Endothelial cell of umbilical vein (primary cell): ENCODE results near the gene NUP62. TPM values are rescaled to one million over a fixed set of nuclear protein-coding genes. Genes with fewer than 3 reads are reported as not detected.

Source experiments
- BruUV-seq: library from RNA; stranded (reverse); fragments of 400-500 nt; replicated peaks from 2 replicates; lab custom pipeline; 2021; lab: Mats Ljungman, UMichigan
- CTCF ChIA-PET: fragments of 300-600, 350-600 bp; sonication (Branson Sonifier 250); formaldehyde crosslinking; loops from one replicate; lab custom pipeline; 2021; ENCODE audit warnings: antibody characterized with exemption, inconsistent platforms; lab: Charles Lee
- POLR2A ChIA-PET: fragments of 300-600, 350-600 bp; sonication (Branson Sonifier 250); formaldehyde crosslinking; loops from one replicate; lab custom pipeline; 2021; ENCODE audit warnings: antibody characterized with exemption, inconsistent platforms; lab: Charles Lee
- DNase-seq: peaks from one replicate; pipeline ENCODE4 v3.0.0-alpha.2; 2011; ENCODE audit warnings: low read depth, low spot score
- FAIRE-seq: peaks from 2 replicates; lab custom pipeline; 2011; peaks lifted over from hg19 to GRCh38; lab: Jason Lieb, UNC
- H2AFZ ChIP-seq: 2 replicates; pipeline ENCODE4 v1.6.0; 2012; ENCODE audit warnings: low read depth, low read length, control low read depth, inconsistent platforms
- H3K27ac ChIP-seq: 2 replicates; pipeline ENCODE4 v1.5.1; 2011; ENCODE audit warnings: low read depth, mild to moderate bottlenecking, control low read depth, low read length, moderate library complexity; ENCODE audit not compliant: insufficient read depth
- H3K27me3 ChIP-seq, 2 experiments: 2 replicates each; pipeline versions ENCODE4 v1.6.0 to v1.6.1; 2011; ENCODE audit warnings: low read length in 2 of 2, mixed read lengths in 1 of 2; ENCODE audit not compliant: control insufficient read depth in 2 of 2, insufficient read depth in 2 of 2
- H3K36me3 ChIP-seq, 2 experiments: 2 replicates in 1 of 2; 3 replicates in 1 of 2; pipeline ENCODE4 v1.5.1; 2011; ENCODE audit warnings: low read length in 2 of 2, mild to moderate bottlenecking in 1 of 2, moderate library complexity in 1 of 2; ENCODE audit not compliant: control insufficient read depth in 2 of 2, insufficient read depth in 2 of 2; ENCODE audit errors: extremely low read depth in 1 of 2
- H3K4me1 ChIP-seq: 3 replicates; pipeline ENCODE4 v1.5.1; 2011; ENCODE audit warnings: mild to moderate bottlenecking, low read length; ENCODE audit not compliant: control insufficient read depth, insufficient read depth; ENCODE audit errors: extremely low read depth
- H3K4me2 ChIP-seq: 2 replicates; pipeline ENCODE4 v1.6.1; 2011; ENCODE audit warnings: low read length, control low read depth, mixed read lengths; ENCODE audit not compliant: insufficient read depth
- H3K4me3 ChIP-seq, 3 experiments: fragments of 200-600 bp in 1 of 3; sonication (generic), shearing (Covaris generic) in 1 of 3; replicated peaks in 1 of 3; 2 replicates each; pipeline ENCODE4 v1.5.1; 2011 to 2016; ENCODE audit warnings: control low read depth in 3 of 3, low read length in 3 of 3, mild to moderate bottlenecking in 2 of 3, inconsistent platforms in 1 of 3, low read depth in 1 of 3, moderate library complexity in 1 of 3; ENCODE audit not compliant: insufficient read depth in 1 of 3
- H3K79me2 ChIP-seq: 2 replicates; pipeline ENCODE4 v1.6.0; 2012; ENCODE audit warnings: low read length, inconsistent platforms; ENCODE audit not compliant: control insufficient read depth, insufficient read depth
- H3K9ac ChIP-seq: replicated peaks from 2 replicates; pipeline ENCODE3; 2011; ENCODE audit warnings: low read length, control low read depth; ENCODE audit not compliant: insufficient read depth; ENCODE audit errors: extremely low read depth
- H3K9me1 ChIP-seq: replicated peaks from 3 replicates; pipeline ENCODE4 v1.6.0; 2011; ENCODE audit warnings: mild to moderate bottlenecking, low read length; ENCODE audit not compliant: control insufficient read depth, insufficient read depth; ENCODE audit errors: extremely low read depth
- H3K9me3 ChIP-seq: replicated peaks from 2 replicates; pipeline ENCODE4 v1.5.1; 2012; ENCODE audit warnings: low read length, inconsistent platforms; ENCODE audit not compliant: control insufficient read depth, insufficient read depth
- H4K20me1 ChIP-seq: replicated peaks from 2 replicates; pipeline ENCODE3; 2011; ENCODE audit warnings: mild to moderate bottlenecking, low read length; ENCODE audit not compliant: control insufficient read depth, insufficient read depth; ENCODE audit errors: extremely low read depth
- EZH2 ChIP-seq: IDR thresholded peaks from 2 replicates; pipeline ENCODE4 v1.6.1; 2012; ENCODE audit warnings: borderline replicate concordance, low read depth, mild to moderate bottlenecking, moderate library complexity, low read length, inconsistent platforms; ENCODE audit not compliant: severe bottlenecking
- FOS ChIP-seq: IDR thresholded peaks from 2 replicates; pipeline ENCODE4 v1.6.1; 2011; ENCODE audit warnings: mild to moderate bottlenecking, low read length, moderate library complexity, borderline replicate concordance; ENCODE audit not compliant: insufficient read depth
- GATA2 ChIP-seq: IDR thresholded peaks from 2 replicates; pipeline ENCODE4 v1.7.0; 2011; ENCODE audit warnings: low read depth, mild to moderate bottlenecking, moderate library complexity, mixed read lengths, low read length; ENCODE audit not compliant: insufficient read length, insufficient read depth
- JUN ChIP-seq: IDR thresholded peaks from 2 replicates; pipeline ENCODE4 v1.6.1; 2011; ENCODE audit warnings: borderline replicate concordance, low read depth; ENCODE audit not compliant: insufficient read length, insufficient read depth
- MYC ChIP-seq: IDR thresholded peaks from one replicate; pipeline ENCODE4 v1.6.1; 2011; ENCODE audit warnings: mild to moderate bottlenecking, low read depth, low read length
- POLR2A ChIP-seq: IDR thresholded peaks from 2 replicates; pipeline ENCODE4 v1.6.1; 2012; ENCODE audit warnings: low read depth, mild to moderate bottlenecking, control low read depth, low read length
- POLR2AphosphoS5 ChIP-seq: IDR thresholded peaks from 2 replicates; pipeline ENCODE4 v1.6.1; 2012; ENCODE audit warnings: low read depth, mild to moderate bottlenecking, control low read depth, low read length, moderate library complexity; ENCODE audit not compliant: insufficient read depth
- dilution Hi-C: fragments of 300-500 bp; cut with MboI; formaldehyde crosslinking; loops from one replicate; pipeline ENCODE4 v1.15.0; 2019; ENCODE audit warnings: low sequenced_read_pairs; ENCODE audit not compliant: extremely low pct_ligation_motif_present
- intact Hi-C: fragments of 100-400 bp; cut with micrococcal nuclease; formaldehyde crosslinking; loops from one replicate; pipeline ENCODE4 v1.10.0; 2022
- polyA plus RNA-seq, 4 experiments: library from polyadenylated mRNA; depleted of rRNA in 3 of 4; stranded (reverse) in 3 of 4; unstranded in 1 of 4; fragments of >200 nt; gene quantifications; 2 replicates each; pipeline versions ENCODE4 v1.2.1 to v1.2.3, GENCODE V29; 2011 to 2012; ENCODE audit warnings: missing spikeins in 1 of 4
- total RNA-seq: library from RNA; stranded (reverse); gene quantifications from 2 replicates; pipeline ENCODE4 v1.2.3, GENCODE V29; 2021
- TF ChIP-seq, protein P1 (sequence below): IDR thresholded peaks from 2 replicates; pipeline ENCODE4 v1.6.1; 2011; ENCODE audit not compliant: insufficient read depth, insufficient read length
- TF ChIP-seq, protein P2 (sequence below), 2 donors: IDR thresholded peaks; 1 replicate in 1 of 2; 2 replicates in 1 of 2; pipeline ENCODE4 v1.5.1; 2011; ENCODE audit warnings: low read length in 2 of 2, mild to moderate bottlenecking in 2 of 2, moderate library complexity in 2 of 2, control low read depth in 1 of 2, inconsistent platforms in 1 of 2, low read depth in 1 of 2; ENCODE audit not compliant: insufficient read depth in 1 of 2; ENCODE audit errors: extremely low read depth in 1 of 2

Gene NUP62
- total and polyA plus RNA-seq, 2 donors (not counting 3 experiments of a cell fraction or from before 2014, with no cell fraction given), result 32.0 to 93.7 TPM

DNA sequence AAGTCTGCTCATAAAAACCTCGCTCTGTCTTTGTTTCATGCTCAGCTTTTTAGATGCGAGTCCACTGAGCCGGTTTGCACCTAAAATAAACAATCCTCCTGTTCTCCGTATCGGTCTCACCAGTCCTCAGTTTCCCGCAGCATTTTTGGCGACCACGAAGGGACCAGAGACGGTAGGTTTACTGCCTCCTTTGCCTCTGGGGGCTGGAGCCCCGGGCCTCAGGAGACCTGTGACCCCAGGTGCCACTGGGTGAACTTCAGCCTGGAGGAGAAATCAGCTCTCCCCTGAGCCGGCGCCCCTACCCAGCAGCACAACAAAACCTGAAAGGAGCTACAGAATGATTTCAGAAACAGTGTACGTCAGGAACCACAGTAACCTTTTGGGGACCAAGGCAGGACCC, 23.6 kb upstream of the NUP62 start:
- Histone ChIP-seq H3K9ac (no peak overlapping the region), H2AFZ (no peak overlapping the region), H4K20me1 (no peaks in the 10 kb centered on the region), H3K36me3 (no peaks in the 10 kb centered on the region), H3K4me3 (no peak overlapping the region), H3K27me3 (peaks cover 9 to 16% of the 10 kb centered on the region in 2 experiments), H3K79me2 (no peaks in the 10 kb centered on the region), H3K27ac (no peak overlapping the region), H3K4me1 (peaks cover 5% of the 10 kb centered on the region), H3K9me3 (no peaks in the 10 kb centered on the region), H3K4me2 (no peak overlapping the region), H3K9me1 (no peaks in the 10 kb centered on the region)
- BruUV-seq, result no TSS peak
- CTCF ChIA-PET, result interaction anchor here (1.3 to 2.5 kb wide), 2 partner anchors 11 to 25 kb away, joined by 3 to 12 read pairs; no protein-coding TSS in a partner anchor
- DNase-seq, result no peak
- intact Hi-C loops (no loop called here), dilution Hi-C loops (no loop called here)
- no peak for FAIRE-seq
- POLR2A ChIA-PET, result no interaction called here
- TF ChIP-seq POLR2A, result no peak
- no peak for TF ChIP-seq JUN
- TF ChIP-seq, protein P1, sequence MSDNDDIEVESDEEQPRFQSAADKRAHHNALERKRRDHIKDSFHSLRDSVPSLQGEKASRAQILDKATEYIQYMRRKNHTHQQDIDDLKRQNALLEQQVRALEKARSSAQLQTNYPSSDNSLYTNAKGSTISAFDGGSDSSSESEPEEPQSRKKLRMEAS, result no peak
- no peak for TF ChIP-seq MYC
- no peak for TF ChIP-seq GATA2
- no peak for TF ChIP-seq EZH2
- TF ChIP-seq FOS, result no peak
- TF ChIP-seq POLR2AphosphoS5, result no peak
- TF ChIP-seq, protein P2, sequence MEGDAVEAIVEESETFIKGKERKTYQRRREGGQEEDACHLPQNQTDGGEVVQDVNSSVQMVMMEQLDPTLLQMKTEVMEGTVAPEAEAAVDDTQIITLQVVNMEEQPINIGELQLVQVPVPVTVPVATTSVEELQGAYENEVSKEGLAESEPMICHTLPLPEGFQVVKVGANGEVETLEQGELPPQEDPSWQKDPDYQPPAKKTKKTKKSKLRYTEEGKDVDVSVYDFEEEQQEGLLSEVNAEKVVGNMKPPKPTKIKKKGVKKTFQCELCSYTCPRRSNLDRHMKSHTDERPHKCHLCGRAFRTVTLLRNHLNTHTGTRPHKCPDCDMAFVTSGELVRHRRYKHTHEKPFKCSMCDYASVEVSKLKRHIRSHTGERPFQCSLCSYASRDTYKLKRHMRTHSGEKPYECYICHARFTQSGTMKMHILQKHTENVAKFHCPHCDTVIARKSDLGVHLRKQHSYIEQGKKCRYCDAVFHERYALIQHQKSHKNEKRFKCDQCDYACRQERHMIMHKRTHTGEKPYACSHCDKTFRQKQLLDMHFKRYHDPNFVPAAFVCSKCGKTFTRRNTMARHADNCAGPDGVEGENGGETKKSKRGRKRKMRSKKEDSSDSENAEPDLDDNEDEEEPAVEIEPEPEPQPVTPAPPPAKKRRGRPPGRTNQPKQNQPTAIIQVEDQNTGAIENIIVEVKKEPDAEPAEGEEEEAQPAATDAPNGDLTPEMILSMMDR (IDR thresholded peaks at IDR 0.05; ENCODE audit: extremely low read depth in 1 of 2, insufficient read depth in 1 of 2, low read depth in 1 of 2, low read length in 2 of 2), result no peak
